IPS-20b (cell line): Measurements from ENCODE around the gene RNU6-9.

Experiments
- H3K27ac ChIP-seq: one replicate; pipeline ENCODE4 v1.5.1; 2013; ENCODE audit warnings: low read length
- H3K27me3 ChIP-seq: 2 replicates; pipeline ENCODE4 v1.6.1; 2013; ENCODE audit warnings: mild to moderate bottlenecking, low read length, inconsistent platforms; ENCODE audit not compliant: insufficient read depth
- H3K36me3 ChIP-seq: 2 replicates; pipeline ENCODE4 v1.6.1; 2013; ENCODE audit warnings: low read depth, mild to moderate bottlenecking, inconsistent platforms, low read length, moderate library complexity; ENCODE audit not compliant: insufficient read depth
- H3K4me1 ChIP-seq: 2 replicates; pipeline ENCODE4 v1.6.1; 2013; ENCODE audit warnings: mild to moderate bottlenecking, control low read depth, inconsistent platforms, low read length, moderate library complexity; ENCODE audit not compliant: insufficient read depth
- H3K4me3 ChIP-seq: 2 replicates; pipeline ENCODE4 v1.5.1; 2013; ENCODE audit warnings: mild to moderate bottlenecking, low read length, inconsistent platforms
- H3K9ac ChIP-seq: 2 replicates; pipeline ENCODE4 v1.6.1; 2013; ENCODE audit warnings: low read depth, mild to moderate bottlenecking, inconsistent platforms, low read length, moderate library complexity
- H3K9me3 ChIP-seq: 2 replicates; pipeline ENCODE4 v1.6.1; 2013; ENCODE audit warnings: mild to moderate bottlenecking, low read depth, low read length, inconsistent platforms; ENCODE audit not compliant: insufficient read depth

The RNU6-9 gene

GRCh38 chr19:937259-937694, 44.0 kb downstream of the RNU6-9 start:
- Histone ChIP-seq H3K27me3 (no peaks in the 10 kb centered on the region), H3K4me1 (0 out of 2 replicates have a peak, but pooled peaks cover 3% of the 10 kb centered on the region), H3K4me3 (no peak overlapping the region), H3K9me3 (no peaks in the 10 kb centered on the region), H3K36me3 (peaks cover 16% of the 10 kb centered on the region; the same call in 1 of the 2 replicates), H3K9ac (no peak overlapping the region), H3K27ac (no peak overlapping the region)

- H3K4me1 ChIP-seq = no peaks in the 10 kb centered on the region
- no peak overlapping the region for H3K4me3 ChIP-seq
- peaks cover 23% of the 10 kb centered on the region for H3K36me3 ChIP-seq
- no peak overlapping the region for H3K9ac ChIP-seq
- no peak overlapping the region for H3K27ac ChIP-seq
- H3K9me3 ChIP-seq = no peaks in the 10 kb centered on the region
- H3K27me3 ChIP-seq = no peaks in the 10 kb centered on the region
Observed at GRCh38 chr19:938233-938923, 45.1 kb downstream of the RNU6-9 start.

GRCh38 chr19:939439-939838, 46.2 kb downstream of the RNU6-9 start:
- H3K9ac ChIP-seq = no peak overlapping the region

GRCh38 chr19:939922-940321, 46.6 kb downstream of the RNU6-9 start:
- Histone ChIP-seq H3K27ac (no peak overlapping the region), H3K4me1 (no peaks in the 10 kb centered on the region), H3K9ac (no peak overlapping the region), H3K9me3 (no peaks in the 10 kb centered on the region), H3K27me3 (no peaks in the 10 kb centered on the region), H3K36me3 (peaks cover 26% of the 10 kb centered on the region), H3K4me3 (no peak overlapping the region)

More at GRCh38 chr19:939439-939838, 46.2 kb downstream of the RNU6-9 start:
- Histone ChIP-seq H3K36me3 (peaks cover 26% of the 10 kb centered on the region), H3K9me3 (no peaks in the 10 kb centered on the region), H3K27ac (no peak overlapping the region), H3K4me3 (no peak overlapping the region), H3K4me1 (no peaks in the 10 kb centered on the region), H3K27me3 (no peaks in the 10 kb centered on the region)

GRCh38 chr19:940591-941291, 47.5 kb downstream of the RNU6-9 start:
- H3K9me3 ChIP-seq = no peaks in the 10 kb centered on the region
- H3K36me3 ChIP-seq = peaks cover 26% of the 10 kb centered on the region
- H3K9ac ChIP-seq = no peak overlapping the region
- no peak overlapping the region for H3K4me3 ChIP-seq
- no peak overlapping the region for H3K27ac ChIP-seq
- no peaks in the 10 kb centered on the region for H3K27me3 ChIP-seq
- no peaks in the 10 kb centered on the region for H3K4me1 ChIP-seq

- H3K36me3 ChIP-seq = peaks cover 23% of the 10 kb centered on the region
- H3K4me3 ChIP-seq = no peak overlapping the region
- H3K27me3 ChIP-seq = no peaks in the 10 kb centered on the region
- no peaks in the 10 kb centered on the region for H3K9me3 ChIP-seq
- no peak overlapping the region for H3K27ac ChIP-seq
- no peak overlapping the region for H3K9ac ChIP-seq
- H3K4me1 ChIP-seq = no peaks in the 10 kb centered on the region
Observed at GRCh38 chr19:941292-942132, 48.2 kb downstream of the RNU6-9 start.

GRCh38 chr19:942133-942645, 48.9 kb downstream of the RNU6-9 start:
- Histone ChIP-seq H3K9ac (no peak overlapping the region), H3K36me3 (peaks cover 21% of the 10 kb centered on the region), H3K4me1 (no peaks in the 10 kb centered on the region), H3K9me3 (no peaks in the 10 kb centered on the region), H3K27me3 (no peaks in the 10 kb centered on the region), H3K27ac (no peak overlapping the region), H3K4me3 (no peak overlapping the region)
